Measurements from ENCODE around the gene FOXN3. TPM values are rescaled to one million over a fixed set of nuclear protein-coding genes. Genes with fewer than 3 reads are reported as not detected.

The FOXN3 gene
- total RNA-seq, 2 donors from 2014 or later: 61.2 to 84.1 TPM

DNA sequence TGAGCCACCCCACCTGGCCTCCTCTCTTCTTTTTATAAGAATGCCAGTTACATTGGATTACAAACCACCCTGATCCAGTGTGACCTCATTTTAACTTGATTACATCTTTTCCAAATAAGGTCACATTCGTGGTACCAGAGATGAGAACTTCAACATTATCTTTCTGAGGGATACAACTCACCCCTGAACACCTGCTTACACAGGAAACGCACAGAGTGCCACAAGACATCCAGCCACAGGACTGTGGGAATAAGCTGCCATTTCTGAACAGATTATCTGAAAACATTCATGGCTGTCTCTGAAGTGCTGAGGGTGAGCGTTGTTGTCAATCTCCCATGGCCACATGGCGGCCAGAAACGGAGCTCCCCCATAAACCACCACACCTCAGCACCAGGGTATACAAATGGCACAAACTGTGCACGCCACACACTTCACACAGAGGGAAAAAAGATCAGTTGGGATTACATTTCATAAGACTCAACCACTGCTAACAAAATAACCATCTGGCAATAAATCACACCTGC, 23.7 kb downstream of the FOXN3 start:
- peaks cover 22% of the 10 kb centered on the region for H3K4me1 Mint-ChIP-seq
- Histone ChIP-seq H3K4me1 (ENCODE audit: control insufficient read depth, insufficient read depth, low read length) (no peaks in the 10 kb centered on the region), H3K36me3 (ENCODE audit: control insufficient read depth, insufficient read depth, low read length) (peaks cover 3% of the 10 kb centered on the region), H3K9me3 (ENCODE audit: control insufficient read depth, low read length) (no peaks in the 10 kb centered on the region), H3K27ac (ENCODE audit: low read depth, low read length) (no peak overlapping the region), H3K9ac (ENCODE audit: extremely low read depth, low read length, poor library complexity, severe bottlenecking) (no peak overlapping the region), H3K4me3 (ENCODE audit: low read length) (no peak overlapping the region), H3K27me3 (ENCODE audit: control insufficient read depth, insufficient read depth, low read length, poor library complexity, severe bottlenecking) (no peaks in the 10 kb centered on the region)
- no peak for DNase-seq
- no peak overlapping the region for H3K4me3 Mint-ChIP-seq
- H3K9me3 Mint-ChIP-seq: no peaks in the 10 kb centered on the region
- peaks cover 22% of the 10 kb centered on the region for H3K36me3 Mint-ChIP-seq (ENCODE audit: low read depth)
- H3K27me3 Mint-ChIP-seq (ENCODE audit: insufficient read depth): no peaks in the 10 kb centered on the region
- whole genome bisulfite sequencing, 2 experiments (ENCODE audit: insufficient coverage in 1 of 2, insufficient read length in 1 of 2): 89 to 100% methylated on average over 2 to 6 of the region's 6 CpGs
- peak overlapping the region; percentile 22 for H3K27ac Mint-ChIP-seq
- TF ChIP-seq, protein P1, sequence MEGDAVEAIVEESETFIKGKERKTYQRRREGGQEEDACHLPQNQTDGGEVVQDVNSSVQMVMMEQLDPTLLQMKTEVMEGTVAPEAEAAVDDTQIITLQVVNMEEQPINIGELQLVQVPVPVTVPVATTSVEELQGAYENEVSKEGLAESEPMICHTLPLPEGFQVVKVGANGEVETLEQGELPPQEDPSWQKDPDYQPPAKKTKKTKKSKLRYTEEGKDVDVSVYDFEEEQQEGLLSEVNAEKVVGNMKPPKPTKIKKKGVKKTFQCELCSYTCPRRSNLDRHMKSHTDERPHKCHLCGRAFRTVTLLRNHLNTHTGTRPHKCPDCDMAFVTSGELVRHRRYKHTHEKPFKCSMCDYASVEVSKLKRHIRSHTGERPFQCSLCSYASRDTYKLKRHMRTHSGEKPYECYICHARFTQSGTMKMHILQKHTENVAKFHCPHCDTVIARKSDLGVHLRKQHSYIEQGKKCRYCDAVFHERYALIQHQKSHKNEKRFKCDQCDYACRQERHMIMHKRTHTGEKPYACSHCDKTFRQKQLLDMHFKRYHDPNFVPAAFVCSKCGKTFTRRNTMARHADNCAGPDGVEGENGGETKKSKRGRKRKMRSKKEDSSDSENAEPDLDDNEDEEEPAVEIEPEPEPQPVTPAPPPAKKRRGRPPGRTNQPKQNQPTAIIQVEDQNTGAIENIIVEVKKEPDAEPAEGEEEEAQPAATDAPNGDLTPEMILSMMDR (conservative IDR thresholded peaks at IDR 0.05): no peak

DNA sequence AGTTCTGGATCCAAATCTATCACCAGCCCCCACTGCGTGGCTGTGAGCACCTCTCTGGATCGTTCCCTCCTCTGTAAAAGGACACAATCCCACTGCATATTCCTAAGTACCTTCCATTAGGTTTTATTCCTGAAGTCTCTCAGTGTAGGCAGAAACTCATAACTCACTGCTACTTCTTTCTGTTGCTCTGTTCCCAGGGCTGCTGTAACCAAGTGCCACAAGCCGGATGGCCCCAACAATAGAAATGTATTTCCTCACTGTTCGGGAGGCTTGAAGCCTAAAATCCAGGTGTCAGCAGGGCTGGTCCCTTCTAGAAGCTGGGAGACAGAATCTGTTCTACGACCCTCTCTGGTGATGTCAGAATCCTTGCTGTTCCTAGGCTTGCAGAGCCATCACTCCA, 24.9 kb downstream of the FOXN3 start:
- TF ChIP-seq, protein P1 (conservative IDR thresholded peaks at IDR 0.05): no peak
- WGBS, 2 experiments (ENCODE audit: insufficient coverage in 1 of 2, insufficient read length in 1 of 2): 79 to 83% methylated on average over 3 to 5 of the region's 5 CpGs
- H3K27me3 ChIP-seq (ENCODE audit: control insufficient read depth, insufficient read depth, low read length, poor library complexity, severe bottlenecking): no peaks in the 10 kb centered on the region
- H3K27me3 Mint-ChIP-seq (ENCODE audit: insufficient read depth): no peaks in the 10 kb centered on the region
- peaks cover 3% of the 10 kb centered on the region for H3K36me3 ChIP-seq (ENCODE audit: control insufficient read depth, insufficient read depth, low read length)
- no peak overlapping the region for H3K27ac Mint-ChIP-seq
- peaks cover 17% of the 10 kb centered on the region for H3K36me3 Mint-ChIP-seq (ENCODE audit: low read depth)
- no peaks in the 10 kb centered on the region for H3K4me1 ChIP-seq (ENCODE audit: control insufficient read depth, insufficient read depth, low read length)
- H3K9ac ChIP-seq (ENCODE audit: extremely low read depth, low read length, poor library complexity, severe bottlenecking): no peak overlapping the region
- H3K4me3 ChIP-seq (ENCODE audit: low read length): no peak overlapping the region
- no peaks in the 10 kb centered on the region for H3K9me3 Mint-ChIP-seq
- H3K9me3 ChIP-seq (ENCODE audit: control insufficient read depth, low read length): no peaks in the 10 kb centered on the region
- peaks cover 24% of the 10 kb centered on the region for H3K4me1 Mint-ChIP-seq
- no peak for DNase-seq
- no peak overlapping the region for H3K27ac ChIP-seq (ENCODE audit: low read depth, low read length)
- no peak overlapping the region for H3K4me3 Mint-ChIP-seq

DNA sequence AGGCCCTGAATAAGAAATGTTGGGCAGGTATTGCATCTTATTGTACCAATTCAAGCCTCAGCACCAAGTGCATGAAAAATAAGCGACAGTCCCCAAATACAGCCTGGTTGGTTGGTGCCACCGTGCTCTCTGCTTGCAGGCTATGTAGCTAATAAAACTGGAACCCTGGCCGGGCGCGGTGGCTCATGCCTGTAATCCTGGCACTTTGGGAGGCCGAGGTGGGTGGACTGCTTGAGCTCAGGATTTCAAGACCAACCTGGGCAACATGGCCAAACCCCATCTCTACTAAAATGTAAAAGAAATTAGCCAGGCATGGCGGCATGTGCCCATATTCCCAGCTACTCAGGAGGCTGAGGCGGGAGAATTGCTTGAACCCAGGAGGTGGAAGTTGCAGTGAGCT, 25.5 kb downstream of the FOXN3 start:
- no peak overlapping the region for H3K27ac Mint-ChIP-seq
- WGBS, 2 experiments (ENCODE audit: insufficient coverage in 1 of 2, insufficient read length in 1 of 2): 89 to 90% methylated on average over 8 of the region's 8 CpGs
- H3K36me3 Mint-ChIP-seq (ENCODE audit: low read depth): peaks cover 17% of the 10 kb centered on the region
- no peaks in the 10 kb centered on the region for H3K9me3 Mint-ChIP-seq
- TF ChIP-seq, protein P1 (conservative IDR thresholded peaks at IDR 0.05): no peak
- no peaks in the 10 kb centered on the region for H3K27me3 Mint-ChIP-seq (ENCODE audit: insufficient read depth)
- no peak overlapping the region for H3K9ac ChIP-seq (ENCODE audit: extremely low read depth, low read length, poor library complexity, severe bottlenecking)
- H3K4me3 ChIP-seq (ENCODE audit: low read length): no peak overlapping the region
- no peak overlapping the region for H3K4me3 Mint-ChIP-seq
- H3K9me3 ChIP-seq (ENCODE audit: control insufficient read depth, low read length): no peaks in the 10 kb centered on the region
- no peak for DNase-seq
- peaks cover 28% of the 10 kb centered on the region for H3K4me1 Mint-ChIP-seq
- no peaks in the 10 kb centered on the region for H3K27me3 ChIP-seq (ENCODE audit: control insufficient read depth, insufficient read depth, low read length, poor library complexity, severe bottlenecking)
- no peak overlapping the region for H3K27ac ChIP-seq (ENCODE audit: low read depth, low read length)
- peaks cover 3% of the 10 kb centered on the region for H3K36me3 ChIP-seq (ENCODE audit: control insufficient read depth, insufficient read depth, low read length)
- H3K4me1 ChIP-seq (ENCODE audit: control insufficient read depth, insufficient read depth, low read length): no peaks in the 10 kb centered on the region
